SK-N-SH (cell line): Measurements from ENCODE around the gene CYS1. TPM values are rescaled to one million over a fixed set of nuclear protein-coding genes. Genes with fewer than 3 reads are reported as not detected.

Source experiments
- CTCF ChIA-PET: fragments of 300-600, 350-600 bp; formaldehyde crosslinking; extraction: SDS; loops from one replicate; lab custom pipeline; 2021; lab: Yijun Ruan, JAX
- POLR2A ChIA-PET: fragments of 350-600 bp; sonication (Branson Sonifier 250); formaldehyde crosslinking; extraction: SDS; loops from one replicate; lab custom pipeline; 2020; ENCODE audit warnings: antibody characterized with exemption, inconsistent platforms; lab: Yijun Ruan, JAX
- DNase-seq: peaks from one replicate; pipeline ENCODE4 v3.0.0; 2012
- H2AFZ ChIP-seq: fragments of 200-600 bp; sonication (generic); 2 replicates; pipeline ENCODE4 v1.8.1; 2016; ENCODE audit warnings: antibody characterized with exemption, mild to moderate bottlenecking, low read depth
- H3F3A ChIP-seq: fragments of 200-600 bp; sonication (generic); replicated peaks from 2 replicates; pipeline ENCODE3; 2016; ENCODE audit warnings: antibody characterized with exemption, mild to moderate bottlenecking; ENCODE audit not compliant: insufficient read depth
- H3K27ac ChIP-seq, 2 experiments: fragments of 200-500 bp in 1 of 2; fragments of 200-600 bp in 1 of 2; sonication (Bioruptor generic) in 1 of 2; sonication (generic), shearing (Covaris generic) in 1 of 2; 2 replicates each; pipeline versions ENCODE4 v1.5.1 to v1.6.1; 2014 to 2016; ENCODE audit warnings: low read depth in 2 of 2, inconsistent platforms in 1 of 2, low read length in 1 of 2, mild to moderate bottlenecking in 1 of 2, mixed read lengths in 1 of 2
- H3K27me3 ChIP-seq: fragments of 200-600 bp; sonication (generic), shearing (Covaris generic); 2 replicates; pipeline ENCODE4 v1.6.1; 2016; ENCODE audit warnings: mixed run types; ENCODE audit not compliant: insufficient read depth
- H3K36me3 ChIP-seq, 2 experiments: fragments of 200-500 bp in 1 of 2; fragments of 200-600 bp in 1 of 2; sonication (Bioruptor generic) in 1 of 2; sonication (generic) in 1 of 2; replicated peaks in 1 of 2; 2 replicates each; pipeline versions ENCODE3 to v1.5.1; 2014 to 2016; ENCODE audit warnings: low read length in 1 of 2, mild to moderate bottlenecking in 1 of 2; ENCODE audit not compliant: insufficient read depth in 2 of 2, control insufficient read depth in 1 of 2
- H3K4me1 ChIP-seq, 2 experiments: fragments of 200-500 bp in 1 of 2; fragments of 200-600 bp in 1 of 2; sonication (Bioruptor generic) in 1 of 2; sonication (generic), shearing (Covaris generic) in 1 of 2; 2 replicates each; pipeline versions ENCODE4 v1.5.1 to v1.6.1; 2014 to 2016; ENCODE audit warnings: low read depth in 1 of 2, low read length in 1 of 2, mixed run types in 1 of 2; ENCODE audit not compliant: insufficient read depth in 2 of 2, control insufficient read depth in 1 of 2
- H3K4me2 ChIP-seq: fragments of 200-600 bp; sonication (generic), shearing (Covaris generic); 2 replicates; pipeline ENCODE4 v1.6.1; 2017; ENCODE audit warnings: mixed run types
- H3K4me3 ChIP-seq, 2 experiments: fragments of 200-500 bp in 1 of 2; fragments of 200-600 bp in 1 of 2; sonication (Bioruptor generic) in 1 of 2; sonication (generic), shearing (Covaris generic) in 1 of 2; 2 replicates each; pipeline versions ENCODE4 v1.5.1 to v1.8.1; 2014 to 2016; ENCODE audit warnings: low read depth in 2 of 2, inconsistent platforms in 1 of 2, low read length in 1 of 2, mild to moderate bottlenecking in 1 of 2, mixed read lengths in 1 of 2, moderate library complexity in 1 of 2
- H3K79me2 ChIP-seq: fragments of 200-600 bp; sonication (generic); 2 replicates; pipeline ENCODE4 v1.8.1; 2017; ENCODE audit warnings: mild to moderate bottlenecking; ENCODE audit not compliant: insufficient read depth
- H3K9ac ChIP-seq: fragments of 200-600 bp; sonication (generic); 2 replicates; pipeline ENCODE4 v1.6.1; 2017; ENCODE audit warnings: mixed run types
- H3K9me2 ChIP-seq: fragments of 200-600 bp; sonication (generic); 2 replicates; pipeline ENCODE4 v1.6.1; 2017; ENCODE audit warnings: mixed run types
- H3K9me3 ChIP-seq: fragments of 200-600 bp; sonication (generic); 2 replicates; pipeline ENCODE4 v1.6.1; 2017; ENCODE audit warnings: mixed run types, mild to moderate bottlenecking, moderate library complexity
- H4K20me1 ChIP-seq: fragments of 200-600 bp; sonication (generic); 2 replicates; pipeline ENCODE4 v1.6.1; 2017; ENCODE audit warnings: mild to moderate bottlenecking, mixed run types; ENCODE audit not compliant: insufficient read depth
- CHD2 ChIP-seq: fragments of 150-350 bp; IDR thresholded peaks from 2 replicates; pipeline ENCODE4 v1.6.1; 2018; ENCODE audit warnings: low read length; ENCODE audit not compliant: partially characterized antibody
- ELF1 ChIP-seq: IDR thresholded peaks from 2 replicates; pipeline ENCODE4 v1.4.0; 2012
- EP300 ChIP-seq, 2 experiments: IDR thresholded peaks; 2 replicates each; pipeline versions ENCODE4 v1.4.0 to v1.6.1; 2012; ENCODE audit warnings: borderline replicate concordance in 1 of 2, low read depth in 1 of 2, low read length in 1 of 2
- FOSL2 ChIP-seq: IDR thresholded peaks from 2 replicates; pipeline ENCODE4 v1.4.0; 2012; ENCODE audit warnings: low read depth, mild to moderate bottlenecking, moderate library complexity, borderline replicate concordance
- GATA2 ChIP-seq: sonication (generic); formaldehyde crosslinking; IDR thresholded peaks from 2 replicates; pipeline ENCODE4 v1.5.0; 2020; ENCODE audit warnings: mild to moderate bottlenecking, missing genetic modification reagents
- IRF3 ChIP-seq: fragments of 150-350 bp; IDR thresholded peaks from 2 replicates; pipeline ENCODE4 v1.6.1; 2016; ENCODE audit warnings: mild to moderate bottlenecking, low read depth, low read length
- JUND ChIP-seq: IDR thresholded peaks from 2 replicates; pipeline ENCODE4 v1.4.0; 2012
- MAX ChIP-seq: IDR thresholded peaks from 2 replicates; pipeline ENCODE4 v1.4.0; 2012; ENCODE audit warnings: low read depth
- MEF2A ChIP-seq: IDR thresholded peaks from 2 replicates; pipeline ENCODE4 v1.4.0; 2012; ENCODE audit warnings: low read depth, borderline replicate concordance
- NRF1 ChIP-seq: IDR thresholded peaks from 2 replicates; pipeline ENCODE4 v1.6.1; 2012; ENCODE audit warnings: low read depth, mild to moderate bottlenecking, low read length
- PBX3 ChIP-seq: IDR thresholded peaks from 2 replicates; pipeline ENCODE4; 2012
- POLR2AphosphoS5 ChIP-seq: IDR thresholded peaks from 2 replicates; pipeline ENCODE4 v1.6.1; 2012; ENCODE audit warnings: low read depth, low read length
- RAD21 ChIP-seq: IDR thresholded peaks from 2 replicates; pipeline ENCODE4 v1.6.1; 2012; ENCODE audit warnings: mild to moderate bottlenecking, low read length
- RCOR1 ChIP-seq: fragments of 150-350 bp; IDR thresholded peaks from 2 replicates; pipeline ENCODE4 v1.6.1; 2017; ENCODE audit warnings: antibody characterized with exemption, low read length
- SIN3A ChIP-seq: IDR thresholded peaks from 2 replicates; pipeline ENCODE4 v1.6.1; 2012; ENCODE audit warnings: low read depth, mild to moderate bottlenecking, low read length, moderate library complexity, borderline replicate concordance
- SMC3 ChIP-seq: IDR thresholded peaks from 2 replicates; pipeline ENCODE4 v1.6.1; 2012; ENCODE audit warnings: low read depth, low read length, improper control_type of control experiment
- TCF12 ChIP-seq: IDR thresholded peaks from 2 replicates; pipeline ENCODE4 v1.4.0; 2012
- USF1 ChIP-seq: IDR thresholded peaks from 2 replicates; pipeline ENCODE4 v1.4.0; 2012; ENCODE audit warnings: low read depth, borderline replicate concordance
- WGBS: methylation state at CpG from one replicate; pipeline ENCODE4 v1.1.6; 2017; ENCODE audit warnings: low lambda C conversion rate; 5-methylcytosine and 5-hydroxymethylcytosine counted together
- polyA plus RNA-seq, 3 experiments: library from polyadenylated mRNA; depleted of rRNA; stranded (reverse); fragments of >200 nt; gene quantifications; 2 replicates each; pipeline ENCODE4 v1.2.3, GENCODE V29; 2012

Gene CYS1
- polyA plus RNA-seq, 1 of the 3 experiments (the other 2 are of a cell fraction): 1.2 TPM

- no peak overlapping the region for H3K4me2 ChIP-seq
- H3K27ac ChIP-seq: no peak overlapping the region; a peak in 1 of 4 replicates
- no peak for DNase-seq
- H2AFZ ChIP-seq: no peak overlapping the region
- H3K9me2 ChIP-seq: no peaks in the 10 kb centered on the region
- H3F3A ChIP-seq: peaks cover 17% of the 10 kb centered on the region
- no peak overlapping the region for H3K4me3 ChIP-seq
- H3K79me2 ChIP-seq: peaks cover 34% of the 10 kb centered on the region; the same call in 1 of the 2 replicates
- no peaks in the 10 kb centered on the region for H3K9me3 ChIP-seq
- CTCF ChIA-PET: interaction anchor here (0.7 to 13.0 kb wide), 57 partner anchors 9 to 1241 kb away, joined by 3 to 357 read pairs (median 6); partner anchors contain the start of gene TAF1B
- POLR2A ChIA-PET: interaction anchor here (1.6 kb wide), 1 partner anchor 64 kb away, joined by 8 read pairs; no protein-coding TSS in a partner anchor
- peaks cover 6 to 20% of the 10 kb centered on the region in 2 experiments; a peak in 1 of 4 replicates for H3K4me1 ChIP-seq
- TF ChIP-seq MAX (no peak), CHD2 (no peak), JUND (no peak), MEF2A (no peak), EP300 (IDR thresholded peaks at IDR 0.05; ENCODE audit: borderline replicate concordance in 1 of 2, low read depth in 1 of 2, low read length in 1 of 2) (no peak), SIN3A (no peak), RCOR1 (no peak), ELF1 (no peak), GATA2 (CRISPR knock-in tag) (no peak), TCF12 (no peak), SMC3 (no peak), PBX3 (no peak), USF1 (no peak)
- peaks cover 35% of the 10 kb centered on the region for H4K20me1 ChIP-seq
- no peaks in the 10 kb centered on the region for H3K27me3 ChIP-seq
- peaks cover 18 to 30% of the 10 kb centered on the region in 2 experiments for H3K36me3 ChIP-seq
- WGBS: 92% methylated on average over 13 of the region's 15 CpGs
- H3K9ac ChIP-seq: no peak overlapping the region
Observed at GRCh38 chr2:10047616-10048500, 32.4 kb downstream of the CYS1 start.

GRCh38 chr2:10046931-10047330 lies 33.3 kb downstream of the CYS1 start:
- H3K4me2 ChIP-seq: no peak overlapping the region
- no peak overlapping the region for H3K4me3 ChIP-seq
- H3K9me3 ChIP-seq: no peaks in the 10 kb centered on the region
- no peaks in the 10 kb centered on the region for H3K9me2 ChIP-seq
- peaks cover 34% of the 10 kb centered on the region; the same call in 1 of the 2 replicates for H3K79me2 ChIP-seq
- TF ChIP-seq GATA2 (CRISPR knock-in tag) (no peak), FOSL2 (no peak), RAD21 (no peak), SIN3A (no peak), POLR2AphosphoS5 (no peak), NRF1 (no peak), IRF3 (no peak)
- peaks cover 11 to 21% of the 10 kb centered on the region in 2 experiments for H3K36me3 ChIP-seq
- no peak overlapping the region; a peak in 1 of 4 replicates for H3K27ac ChIP-seq
- DNase-seq: no peak
- ChIA-PET CTCF (interaction anchor here (0.8 to 13.0 kb wide), 20 partner anchors 8 to 612 kb away, joined by 3 to 357 read pairs (median 6); partner anchors contain the start of gene TAF1B), POLR2A (no interaction called here)
- H3K9ac ChIP-seq: no peak overlapping the region
- H3F3A ChIP-seq: peaks cover 17% of the 10 kb centered on the region
- H3K4me1 ChIP-seq: peaks cover 6 to 22% of the 10 kb centered on the region in 2 experiments; a peak in 1 of 4 replicates
- 91% methylated on average over 7 of the region's 7 CpGs for WGBS
- no peak overlapping the region for H2AFZ ChIP-seq
- no peaks in the 10 kb centered on the region for H3K27me3 ChIP-seq
- peaks cover 35% of the 10 kb centered on the region for H4K20me1 ChIP-seq
